ENCODE data around the gene MAN2B1.
"Not testable (repeated sequence)": the region's sequence is repeated elsewhere in the genome, so short reads cannot be mapped to it uniquely, and the experiment has no call there.

MAN2B1 gene

DNA sequence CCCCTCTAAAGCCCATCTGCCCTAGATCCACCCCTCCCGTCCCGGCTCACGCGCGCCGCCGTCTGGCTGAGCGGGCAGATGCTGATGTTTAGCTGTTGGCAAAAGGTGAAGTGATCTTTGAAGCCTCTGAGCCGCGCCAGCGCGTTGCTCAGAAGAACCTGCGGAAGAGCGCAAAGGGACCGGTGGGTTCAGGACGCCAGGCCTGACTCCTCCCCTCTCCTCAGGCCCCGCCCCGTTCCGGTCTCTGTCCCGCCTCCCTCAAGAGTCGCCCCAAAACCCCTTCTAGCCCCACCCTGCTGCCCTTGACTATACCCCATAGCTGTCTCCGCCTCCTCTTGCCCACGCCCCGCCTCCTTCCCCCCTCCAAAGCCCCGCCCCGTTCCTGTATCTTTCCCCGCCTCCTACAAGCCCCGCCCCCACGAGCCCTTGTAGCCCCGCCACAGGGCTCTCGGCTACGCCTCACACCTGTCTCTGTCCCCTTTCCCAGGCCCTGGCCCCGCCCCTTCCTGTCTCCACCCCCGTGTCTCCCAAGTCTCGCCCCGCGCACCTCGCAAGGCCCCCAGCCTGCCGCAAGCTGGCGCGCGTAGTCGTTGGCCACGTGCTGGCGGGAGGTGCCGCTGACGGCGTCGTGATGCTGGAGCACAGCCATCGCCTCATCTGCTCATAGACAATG lies 9.5 kb downstream of the MAN2B1 start:
- DNase-seq: no peak

DNA sequence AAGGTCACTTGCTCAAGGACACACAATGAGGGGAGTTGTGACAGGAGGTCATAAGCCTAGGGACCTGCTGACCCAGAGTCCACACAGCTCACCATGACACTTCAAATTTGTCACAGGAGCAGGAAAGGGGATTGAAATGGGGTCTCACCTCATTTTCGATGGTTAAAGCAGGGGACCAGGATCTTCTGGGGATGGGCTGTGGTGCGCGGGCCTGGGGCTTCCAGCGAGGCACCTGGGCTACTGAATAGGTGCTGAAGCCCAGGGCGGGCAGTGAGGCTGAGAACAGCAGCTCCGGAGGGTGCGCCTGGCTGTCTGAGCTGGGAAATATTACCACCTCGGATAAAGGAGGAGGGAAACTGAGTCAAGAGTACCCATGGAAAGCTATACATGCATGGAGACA lies 11.0 kb downstream of the MAN2B1 start:
- no peak for DNase-seq

DNA sequence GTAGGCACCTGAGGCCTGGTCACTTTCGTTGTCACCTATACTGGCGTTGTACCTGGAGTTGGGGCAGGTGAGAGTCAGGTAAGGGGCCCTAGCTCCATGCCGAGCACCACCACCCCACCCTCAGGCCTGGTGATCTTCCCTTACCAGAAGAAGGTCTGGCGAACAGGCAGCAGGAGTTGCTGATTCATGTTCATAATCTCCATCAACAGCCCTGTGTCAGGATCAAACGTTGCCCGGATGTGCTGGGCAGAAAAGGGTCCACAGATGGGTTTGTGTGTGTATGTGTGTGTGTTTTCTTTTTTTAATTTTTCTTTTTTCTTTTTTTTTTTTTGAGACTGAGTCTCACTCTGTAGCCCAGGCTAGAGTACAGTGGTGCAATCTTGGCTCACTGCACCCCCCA lies 14.3 kb downstream of the MAN2B1 start:
- no peak for DNase-seq

DNA sequence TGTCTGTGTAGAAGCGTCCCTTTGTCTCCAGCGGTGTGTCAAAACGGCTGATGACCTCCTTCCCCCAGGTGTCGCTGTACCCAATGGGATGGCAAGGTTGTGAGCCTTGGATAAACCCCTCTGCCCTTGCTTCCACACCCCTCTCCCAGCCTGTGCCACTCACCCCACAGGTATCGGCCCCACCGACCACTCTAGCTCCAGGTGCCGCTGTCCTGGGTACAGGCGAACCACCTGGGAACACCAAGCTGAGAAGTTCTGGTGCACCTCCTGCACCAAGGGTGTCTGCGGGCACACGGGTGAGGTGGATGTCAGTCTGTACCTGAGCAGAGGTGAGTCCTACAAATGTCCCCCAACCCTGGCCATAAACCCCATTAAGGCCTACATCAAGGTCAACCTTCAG lies 16.6 kb downstream of the MAN2B1 start:
- no peak for DNase-seq

DNA sequence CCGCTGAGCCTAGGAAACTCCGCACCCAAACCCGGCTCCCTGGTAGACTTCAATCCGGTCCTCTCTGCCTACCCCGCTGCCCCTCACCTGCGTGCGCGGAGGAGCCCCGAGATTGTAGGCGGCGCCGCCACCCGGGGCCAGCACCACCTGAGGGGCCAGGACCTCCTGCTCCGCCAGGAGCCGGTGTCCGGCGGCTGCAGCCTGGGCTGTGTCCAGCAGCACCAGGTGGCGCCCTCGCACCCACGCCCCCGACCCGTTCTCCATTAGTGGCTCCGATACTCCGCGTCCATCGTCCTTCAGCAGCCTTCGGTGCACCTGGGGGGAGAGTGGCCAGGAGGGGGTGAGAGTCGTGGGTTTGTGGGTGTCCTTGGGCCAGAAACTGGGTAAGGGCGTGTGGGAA lies 18.5 kb downstream of the MAN2B1 start:
- peak; percentile 93 for DNase-seq

DNA sequence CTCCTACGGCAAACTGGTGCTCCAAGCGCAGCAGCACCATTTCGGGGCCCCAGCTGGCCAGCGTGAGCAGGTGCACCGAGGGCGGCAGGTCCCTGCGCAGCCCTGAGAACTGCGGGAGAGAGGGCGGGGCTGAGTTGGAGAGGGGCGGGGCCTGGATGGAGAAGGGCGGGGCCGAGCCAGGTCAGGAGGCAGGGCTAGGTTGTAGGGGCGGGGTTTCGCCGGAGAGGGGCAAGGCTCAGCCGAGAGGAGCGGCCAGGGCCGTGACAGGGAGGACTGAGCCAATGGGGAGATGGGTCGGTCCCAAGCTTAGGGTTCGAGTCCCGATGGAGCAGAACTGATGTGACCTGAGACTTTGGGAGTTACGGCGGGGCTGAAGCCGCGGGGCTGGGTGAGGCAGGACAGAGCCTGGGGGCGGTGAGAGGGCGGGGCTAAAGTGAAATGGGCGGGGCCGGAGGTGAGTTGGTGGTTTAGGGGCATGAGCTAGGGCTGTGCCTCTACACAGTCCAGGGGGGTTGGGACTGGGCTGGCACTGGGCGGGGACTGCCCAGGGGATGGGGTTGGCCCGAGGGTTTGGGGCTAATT lies 19.0 kb downstream of the MAN2B1 start:
- peak; percentile 97 for DNase-seq

DNA sequence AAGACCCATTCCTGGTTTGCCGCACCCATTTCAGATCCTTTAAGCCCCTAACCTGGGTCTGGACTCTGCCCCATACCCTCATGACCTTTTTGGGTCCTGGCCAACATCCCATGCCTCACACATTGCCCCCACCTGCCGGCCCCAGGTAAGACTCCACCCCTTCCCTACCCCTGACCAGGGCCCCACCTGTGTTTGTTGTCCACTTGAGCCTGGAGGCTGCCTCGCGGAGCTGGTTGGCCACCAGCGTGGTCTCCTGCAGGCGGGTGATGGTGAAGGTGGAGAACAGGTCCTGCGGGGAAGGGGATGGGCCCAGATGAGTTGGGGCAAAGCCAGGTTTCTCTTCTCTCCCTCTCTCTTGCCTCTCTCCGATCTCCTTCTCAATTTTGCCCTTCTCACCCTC lies 19.5 kb downstream of the MAN2B1 start:
- DNase-seq: peak; percentile 87

DNA sequence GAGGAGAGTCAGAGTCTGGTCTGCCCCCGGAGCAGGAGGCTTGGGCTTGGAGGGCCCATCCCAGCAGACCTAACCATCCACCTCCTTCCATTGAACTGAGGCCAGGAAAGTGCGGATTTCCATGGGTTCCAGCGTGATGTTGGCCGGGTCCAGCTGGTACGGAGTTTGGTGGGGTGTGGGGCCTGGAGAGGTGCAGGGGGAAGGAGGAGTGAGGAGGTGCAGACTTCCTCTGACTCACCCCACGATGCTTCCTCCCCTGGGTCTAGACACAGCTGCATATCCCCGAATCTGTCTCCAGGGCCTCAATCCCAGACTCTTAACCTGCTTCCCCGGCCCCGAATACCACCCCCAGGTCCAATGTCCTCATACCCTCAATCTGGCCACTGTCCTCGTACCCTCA lies 20.0 kb downstream of the MAN2B1 start:
- DNase-seq: no peak

DNA sequence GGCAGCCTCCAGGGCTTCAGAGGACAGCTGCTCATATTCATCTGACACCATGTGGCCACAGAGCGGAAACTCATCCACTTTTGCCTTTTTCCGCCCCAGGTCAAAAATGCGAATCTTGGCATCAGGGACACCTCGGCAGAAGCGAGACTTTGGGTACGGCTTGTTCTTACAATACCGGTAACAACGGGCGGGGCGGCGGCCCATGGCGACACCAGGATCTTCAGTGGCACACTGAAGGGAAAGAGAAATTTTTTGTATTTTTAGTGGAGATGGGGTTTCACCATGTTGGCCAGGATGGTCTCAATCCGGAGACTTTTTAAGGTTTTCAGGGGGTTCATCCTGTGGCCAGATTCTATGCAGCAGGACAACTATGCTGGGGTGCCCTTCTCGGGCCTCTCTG lies 22.8 kb downstream of the MAN2B1 start:
- not testable (repeated sequence) for DNase-seq

DNA sequence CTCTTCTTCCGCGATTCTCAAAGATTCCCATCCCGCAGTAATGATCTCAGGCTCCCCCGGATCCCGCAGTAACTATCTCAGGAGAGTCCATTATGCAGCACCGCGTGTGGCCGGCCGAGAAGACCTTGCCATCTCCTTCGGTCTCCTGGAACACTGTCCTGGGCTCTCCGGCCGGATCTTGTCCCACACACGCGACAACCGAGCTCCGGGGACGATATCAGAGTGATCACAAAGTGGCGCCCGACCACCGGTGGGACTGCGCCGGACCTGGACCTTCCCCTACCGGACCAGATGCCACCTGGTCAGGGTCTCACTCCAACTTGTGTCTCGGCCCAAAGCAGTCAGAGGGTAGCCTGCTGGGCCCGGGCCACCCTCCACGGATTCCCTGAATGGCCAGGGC lies 24.0 kb downstream of the MAN2B1 start:
- DNase-seq: no peak

DNA sequence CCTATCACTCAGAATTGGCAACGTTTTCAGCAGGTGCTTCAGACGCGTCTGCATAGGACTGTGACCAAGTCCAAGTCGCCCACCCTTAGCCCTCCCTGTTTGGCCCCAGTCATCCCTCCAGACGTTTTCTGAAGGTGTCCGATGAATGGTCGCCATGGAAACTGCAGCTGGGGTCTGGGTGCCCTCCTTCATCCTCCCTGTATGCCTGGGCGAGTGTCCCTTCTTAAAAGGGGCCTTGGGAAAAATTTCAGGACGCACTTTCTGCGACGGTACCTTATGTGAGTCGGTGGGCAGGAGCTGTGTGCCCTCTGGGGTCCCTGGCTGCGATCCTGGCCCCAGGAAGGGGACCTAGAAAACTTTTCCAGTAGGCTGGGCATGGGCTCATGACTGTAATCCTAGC lies 25.1 kb downstream of the MAN2B1 start:
- no peak for DNase-seq

DNA sequence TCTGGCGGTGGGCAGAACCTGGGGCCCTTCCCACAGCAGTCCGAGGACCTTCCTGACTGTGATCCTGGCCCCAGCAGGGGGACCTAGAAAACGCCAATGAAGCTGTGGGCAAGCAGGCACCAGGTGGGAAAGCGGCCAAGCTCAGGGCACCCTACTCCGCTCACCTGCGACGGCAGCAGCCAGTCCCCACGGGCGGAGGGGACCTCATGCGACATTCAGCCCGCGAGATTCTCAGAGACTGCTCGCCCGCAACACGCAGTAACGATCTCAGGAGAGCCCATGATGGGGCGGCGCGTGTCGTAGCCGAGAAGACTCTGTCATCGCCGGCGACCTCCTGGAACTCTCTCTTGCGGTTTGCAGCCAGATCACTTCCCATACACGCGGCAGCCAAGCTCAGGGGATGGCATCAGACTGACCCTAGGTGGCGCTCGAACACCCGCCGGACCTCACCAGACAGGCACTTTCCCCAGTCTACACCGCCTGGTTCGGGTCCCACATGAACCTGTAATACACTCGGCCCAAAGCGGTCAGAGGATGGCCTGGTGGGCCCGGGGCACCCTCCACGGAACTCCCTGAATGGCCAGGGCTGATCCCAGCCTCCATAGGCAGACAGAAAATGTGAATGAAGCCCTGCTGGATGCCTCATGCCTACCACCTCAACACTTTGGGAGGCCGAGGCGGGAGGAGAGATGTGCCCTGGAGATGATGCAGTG lies 26.5 kb downstream of the MAN2B1 start:
- peak; percentile 89 for DNase-seq

DNA sequence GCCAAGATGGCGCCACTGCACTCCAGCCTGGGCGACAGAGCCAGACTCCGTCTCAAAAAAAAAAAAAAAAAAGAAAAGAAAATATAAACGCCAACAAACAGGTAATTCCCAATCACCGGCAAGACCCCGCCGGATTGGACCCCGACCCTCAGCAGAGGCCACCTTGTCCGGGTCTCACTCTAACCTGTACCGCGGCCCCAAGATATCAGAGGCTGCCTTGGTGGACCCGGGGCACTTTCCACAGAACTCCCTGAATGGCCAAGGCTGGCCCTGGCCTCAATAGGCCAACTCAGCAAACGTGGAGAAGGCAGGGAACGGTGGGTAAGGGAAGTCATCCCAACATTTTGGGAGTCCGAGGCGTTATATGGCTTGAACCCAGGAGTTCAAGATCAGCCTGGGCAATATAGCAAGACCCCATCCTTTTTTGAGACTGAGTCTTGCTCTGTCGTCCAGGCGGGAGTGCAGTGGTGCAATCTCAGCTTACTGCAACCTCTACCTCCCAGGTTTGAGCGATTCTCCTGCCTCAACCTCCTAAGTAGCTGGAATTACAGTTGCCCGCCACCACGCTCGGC lies 27.8 kb downstream of the MAN2B1 start:
- no peak for DNase-seq

DNA sequence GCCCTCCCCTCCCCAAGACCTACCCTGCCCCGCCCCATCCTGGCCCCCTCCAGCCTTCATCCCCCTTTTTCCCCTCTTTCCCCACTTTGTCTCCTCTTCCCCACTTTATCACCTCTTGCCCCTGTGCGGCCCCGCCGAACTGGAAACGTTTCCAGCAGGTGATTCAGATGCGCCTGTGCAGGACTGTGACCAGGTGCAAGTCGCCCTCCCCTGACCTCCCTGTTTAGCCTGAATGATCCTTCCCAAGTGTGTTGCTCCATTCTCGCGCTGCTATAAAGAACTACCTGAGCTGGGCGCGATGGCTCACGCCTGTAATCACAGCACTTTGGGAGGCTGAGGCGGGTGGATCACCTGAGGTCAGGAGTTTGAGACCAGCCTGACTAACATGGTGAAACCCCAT lies 29.9 kb downstream of the MAN2B1 start:
- peak; percentile 28 for DNase-seq

DNA sequence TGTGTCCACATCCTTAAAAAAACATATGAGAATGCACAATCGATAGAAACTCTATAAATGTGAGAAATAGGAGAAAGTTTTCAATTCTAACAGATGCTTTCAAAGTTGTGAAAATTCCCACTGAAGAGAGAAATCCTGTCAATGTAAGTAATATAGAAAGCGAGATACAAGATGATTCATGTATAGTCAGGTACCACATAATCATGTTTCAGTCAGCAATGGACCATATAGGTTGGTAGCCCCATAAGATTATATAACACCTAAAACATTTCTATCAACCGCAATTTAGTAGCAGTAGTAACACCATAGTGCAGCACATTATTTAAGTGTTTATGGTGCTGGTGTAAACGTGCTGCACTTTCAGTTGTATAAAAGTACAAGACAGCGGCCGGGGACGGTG lies 37.3 kb downstream of the MAN2B1 start:
- DNase-seq: no peak

DNA sequence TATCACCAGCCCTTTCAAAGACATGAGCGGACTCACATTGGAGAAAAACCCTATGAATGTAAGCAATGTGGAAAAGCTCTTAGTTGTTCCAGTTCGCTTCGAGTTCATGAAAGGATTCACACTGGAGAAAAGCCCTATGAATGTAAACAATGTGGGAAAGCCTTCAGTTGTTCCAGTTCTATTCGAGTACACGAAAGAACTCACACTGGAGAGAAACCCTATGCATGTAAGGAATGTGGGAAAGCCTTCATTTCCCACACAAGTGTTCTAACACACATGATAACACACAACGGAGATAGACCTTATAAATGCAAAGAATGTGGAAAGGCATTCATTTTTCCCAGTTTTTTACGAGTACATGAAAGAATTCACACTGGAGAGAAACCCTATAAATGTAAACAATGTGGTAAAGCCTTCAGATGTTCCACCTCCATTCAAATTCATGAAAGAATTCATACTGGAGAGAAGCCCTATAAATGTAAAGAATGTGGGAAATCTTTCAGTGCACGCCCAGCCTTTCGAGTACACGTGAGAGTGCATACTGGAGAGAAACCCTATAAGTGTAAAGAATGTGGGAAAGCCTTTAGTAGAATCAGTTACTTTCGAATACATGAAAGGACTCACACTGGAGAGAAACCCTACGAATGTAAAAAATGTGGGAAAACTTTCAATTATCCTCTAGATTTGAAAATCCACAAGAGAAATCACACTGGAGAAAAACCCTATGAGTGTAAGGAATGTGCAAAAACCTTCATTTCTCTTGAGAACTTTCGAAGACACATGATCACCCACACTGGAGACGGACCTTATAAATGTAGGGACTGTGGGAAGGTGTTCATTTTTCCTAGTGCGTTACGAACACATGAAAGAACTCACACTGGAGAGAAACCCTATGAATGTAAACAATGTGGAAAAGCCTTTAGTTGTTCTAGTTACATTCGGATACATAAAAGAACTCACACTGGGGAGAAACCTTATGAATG lies 38.2 kb downstream of the MAN2B1 start:
- no peak for DNase-seq

DNA sequence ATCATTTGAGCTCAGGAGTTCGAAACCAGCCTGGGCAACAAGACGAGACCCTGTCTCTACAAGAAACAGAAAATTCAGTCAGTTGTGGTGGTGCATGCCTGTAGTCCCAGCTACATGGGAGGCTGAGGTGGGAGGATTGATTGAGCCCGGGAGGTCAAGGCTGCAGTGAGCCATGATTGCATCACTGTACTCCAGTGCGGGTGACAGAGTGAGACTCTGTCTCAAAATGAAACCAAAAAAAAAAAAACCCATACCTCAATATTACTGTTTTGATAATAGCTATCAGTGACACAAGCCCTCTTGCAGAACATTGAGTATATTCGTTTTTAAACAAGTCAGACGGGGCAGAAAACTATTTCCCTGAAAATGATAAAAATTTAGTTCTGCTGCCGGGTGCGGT lies 39.6 kb downstream of the MAN2B1 start:
- no peak for DNase-seq

DNA sequence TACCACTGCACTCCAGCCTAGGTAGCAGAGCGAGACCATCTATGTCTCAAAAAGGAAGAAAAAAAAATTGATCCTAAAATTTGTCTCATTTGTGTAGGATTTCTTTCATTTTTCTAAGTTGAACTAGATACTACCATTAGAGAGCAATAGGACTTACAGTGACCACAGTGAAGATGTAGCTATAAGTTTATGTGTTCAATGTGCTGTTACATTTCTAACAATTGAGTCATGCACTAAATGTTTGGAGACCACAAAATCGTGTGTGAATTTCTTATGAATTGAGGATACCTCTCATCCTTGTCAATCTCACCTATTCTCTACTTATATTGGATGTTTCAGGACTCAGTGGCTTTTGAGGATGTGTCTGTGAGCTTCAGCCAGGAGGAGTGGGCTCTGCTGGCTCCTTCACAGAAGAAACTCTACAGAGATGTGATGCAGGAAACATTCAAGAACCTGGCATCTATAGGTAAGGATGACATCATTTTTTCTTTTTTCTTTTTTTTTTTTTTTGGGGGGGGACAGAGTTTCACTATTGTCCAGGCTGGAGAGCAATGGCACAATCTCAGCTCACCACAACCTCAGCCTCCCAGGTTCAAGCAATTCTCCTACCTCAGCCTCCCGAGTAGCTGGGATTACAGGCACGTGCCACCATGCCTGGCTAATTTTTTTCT lies 43.0 kb downstream of the MAN2B1 start:
- DNase-seq: no peak

DNA sequence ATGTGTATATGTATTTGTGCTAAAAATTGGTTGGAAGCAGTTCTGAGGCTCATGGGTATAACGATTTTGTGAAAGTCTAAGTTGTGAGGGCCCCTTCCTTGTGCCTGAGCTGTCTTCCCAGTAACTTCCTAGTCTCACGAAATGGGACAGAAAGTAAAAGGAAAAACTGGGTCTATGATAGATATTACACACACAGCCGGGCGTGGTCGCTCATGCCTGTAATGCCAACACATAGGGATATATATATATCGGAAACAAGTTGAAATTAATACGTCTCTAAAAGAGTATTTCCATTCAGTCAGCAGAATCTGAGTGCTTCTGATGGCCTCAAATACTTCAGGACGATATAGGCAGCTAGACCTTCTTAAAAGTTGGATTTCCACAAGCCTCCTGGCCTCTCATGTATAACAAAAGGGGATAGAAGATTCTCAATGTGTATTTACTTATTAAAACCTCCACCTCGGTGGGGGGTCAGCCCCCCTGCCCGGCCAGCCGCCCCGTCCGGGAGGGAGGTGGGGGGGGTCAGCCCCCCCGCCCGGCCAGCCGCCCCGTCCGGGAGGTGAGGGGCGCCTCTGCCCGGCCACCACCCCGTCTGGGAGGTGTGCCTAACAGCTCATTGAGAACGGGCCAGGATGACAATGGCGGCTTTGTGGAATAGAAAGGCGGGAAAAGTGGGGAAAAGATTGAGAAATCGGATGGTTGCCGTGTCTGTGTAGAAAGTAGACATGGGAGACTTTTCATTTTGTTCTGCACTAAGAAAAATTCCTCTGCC lies 45.1 kb downstream of the MAN2B1 start:
- not testable (repeated sequence) for DNase-seq

DNA sequence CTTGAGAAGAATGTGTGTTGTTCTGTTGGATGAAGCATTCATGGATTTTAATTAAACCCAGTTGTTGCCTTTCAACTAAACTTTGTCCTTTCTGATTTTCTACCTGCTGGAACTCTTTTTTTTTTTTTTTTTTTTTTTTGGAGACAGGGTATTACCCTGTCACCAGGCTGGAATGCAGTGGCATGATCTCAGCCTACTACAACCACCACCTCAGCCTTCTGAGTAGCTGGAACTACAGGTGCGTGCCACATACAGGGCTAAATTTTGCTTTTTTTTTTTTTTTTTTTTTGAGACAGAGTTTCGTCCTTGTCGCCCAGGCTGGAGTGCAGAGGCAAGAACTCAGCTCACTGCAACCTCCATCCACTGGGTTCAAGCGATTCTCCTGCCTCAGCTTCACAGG lies 48.9 kb downstream of the MAN2B1 start:
- no peak for DNase-seq

DNA sequence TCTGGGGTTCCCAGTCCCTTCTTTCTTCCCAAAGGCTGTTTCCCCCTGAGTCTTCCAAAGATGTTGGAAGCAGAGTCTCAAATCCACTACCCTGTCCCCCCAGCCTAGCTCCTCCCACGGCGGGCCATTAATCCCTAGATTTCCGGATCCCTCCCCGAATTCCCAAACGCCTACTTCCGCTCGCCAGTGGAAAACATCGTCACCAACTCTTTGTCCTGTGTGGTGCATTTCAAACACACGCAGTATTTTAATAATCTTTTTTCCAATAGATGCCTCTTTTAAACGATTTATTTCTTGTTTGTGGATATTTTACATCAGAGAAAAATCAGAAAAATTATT lies 55.2 kb downstream of the MAN2B1 start:
- DNase-seq: peak; percentile 66
